Astrocyte of the cerebellum (primary cell): Measurements from ENCODE around the gene CRCP.
"Not testable (repeated sequence)": the region's sequence is repeated elsewhere in the genome, so short reads cannot be mapped to it uniquely, and the experiment has no call there.

Source experiments
- DNase-seq: peaks from one replicate; pipeline ENCODE4 v3.0.0-alpha.2; 2011; ENCODE audit warnings: low read depth
- H3K4me3 ChIP-seq: 2 replicates; pipeline ENCODE4 v1.5.1; 2011; ENCODE audit warnings: mild to moderate bottlenecking, low read depth, low read length, moderate library complexity
- in situ Hi-C: cut with HindIII; loops from 2 replicates; pipeline ENCODE4 v1.10.0; 2017; ENCODE audit warnings: low sequenced_read_pairs
- TF ChIP-seq, protein P1 (sequence below): IDR thresholded peaks from 2 replicates; pipeline ENCODE4 v1.5.1; 2012; ENCODE audit warnings: low read length, low read depth, moderate library complexity, mild to moderate bottlenecking; ENCODE audit errors: missing control alignments

CRCP gene

DNA sequence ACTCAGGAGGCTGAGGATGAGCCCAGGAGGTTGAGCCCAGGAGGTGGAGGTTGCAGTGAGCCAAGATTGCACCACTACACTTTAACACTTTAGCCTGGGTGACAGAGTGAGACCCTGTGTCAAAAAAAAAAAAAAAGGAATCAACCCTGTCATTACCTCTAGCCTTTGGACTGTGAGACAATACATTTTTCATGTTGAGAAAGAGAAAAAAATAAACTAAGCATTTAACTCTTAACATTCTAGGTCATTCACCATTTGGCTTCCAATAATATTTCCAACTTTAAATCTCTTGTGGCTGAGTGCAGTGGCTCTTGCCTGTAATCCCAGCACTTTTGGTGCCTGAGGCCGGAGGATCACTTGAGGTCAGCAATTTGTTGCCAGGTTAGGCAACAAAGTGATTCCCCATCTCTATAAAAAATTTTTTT is 48.6 kb downstream of the CRCP start:
- TF ChIP-seq, protein P1, sequence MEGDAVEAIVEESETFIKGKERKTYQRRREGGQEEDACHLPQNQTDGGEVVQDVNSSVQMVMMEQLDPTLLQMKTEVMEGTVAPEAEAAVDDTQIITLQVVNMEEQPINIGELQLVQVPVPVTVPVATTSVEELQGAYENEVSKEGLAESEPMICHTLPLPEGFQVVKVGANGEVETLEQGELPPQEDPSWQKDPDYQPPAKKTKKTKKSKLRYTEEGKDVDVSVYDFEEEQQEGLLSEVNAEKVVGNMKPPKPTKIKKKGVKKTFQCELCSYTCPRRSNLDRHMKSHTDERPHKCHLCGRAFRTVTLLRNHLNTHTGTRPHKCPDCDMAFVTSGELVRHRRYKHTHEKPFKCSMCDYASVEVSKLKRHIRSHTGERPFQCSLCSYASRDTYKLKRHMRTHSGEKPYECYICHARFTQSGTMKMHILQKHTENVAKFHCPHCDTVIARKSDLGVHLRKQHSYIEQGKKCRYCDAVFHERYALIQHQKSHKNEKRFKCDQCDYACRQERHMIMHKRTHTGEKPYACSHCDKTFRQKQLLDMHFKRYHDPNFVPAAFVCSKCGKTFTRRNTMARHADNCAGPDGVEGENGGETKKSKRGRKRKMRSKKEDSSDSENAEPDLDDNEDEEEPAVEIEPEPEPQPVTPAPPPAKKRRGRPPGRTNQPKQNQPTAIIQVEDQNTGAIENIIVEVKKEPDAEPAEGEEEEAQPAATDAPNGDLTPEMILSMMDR, result no peak
- no peak for DNase-seq
- in situ Hi-C loops, result no loop called here

DNA sequence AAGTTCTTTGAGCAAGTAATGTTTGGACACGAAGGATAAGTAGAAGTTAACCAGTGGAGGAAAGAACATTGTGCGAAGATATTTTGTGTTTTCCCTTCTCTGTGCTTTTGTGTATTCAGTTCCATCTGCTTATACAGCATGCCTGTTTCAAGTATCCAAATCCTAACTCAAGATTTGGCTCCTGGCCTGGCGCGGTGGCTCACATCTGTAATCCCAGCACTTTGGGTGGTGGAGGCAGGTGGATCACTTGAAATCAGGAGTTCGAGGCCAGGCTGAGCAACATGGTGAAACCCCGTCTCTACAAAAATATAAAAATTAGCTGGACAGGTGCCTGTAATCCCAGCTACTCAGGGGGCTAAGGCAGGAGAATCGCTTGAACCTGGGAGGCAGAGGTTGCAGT is 49.7 kb downstream of the CRCP start:
- in situ Hi-C loops, result no loop called here
- TF ChIP-seq, protein P1, result no peak
- H3K4me3 ChIP-seq, result no peak overlapping the region
- no peak for DNase-seq

More for the DNA sequence above, 48.6 kb downstream of the CRCP start:
- H3K4me3 ChIP-seq, result no peak overlapping the region

DNA sequence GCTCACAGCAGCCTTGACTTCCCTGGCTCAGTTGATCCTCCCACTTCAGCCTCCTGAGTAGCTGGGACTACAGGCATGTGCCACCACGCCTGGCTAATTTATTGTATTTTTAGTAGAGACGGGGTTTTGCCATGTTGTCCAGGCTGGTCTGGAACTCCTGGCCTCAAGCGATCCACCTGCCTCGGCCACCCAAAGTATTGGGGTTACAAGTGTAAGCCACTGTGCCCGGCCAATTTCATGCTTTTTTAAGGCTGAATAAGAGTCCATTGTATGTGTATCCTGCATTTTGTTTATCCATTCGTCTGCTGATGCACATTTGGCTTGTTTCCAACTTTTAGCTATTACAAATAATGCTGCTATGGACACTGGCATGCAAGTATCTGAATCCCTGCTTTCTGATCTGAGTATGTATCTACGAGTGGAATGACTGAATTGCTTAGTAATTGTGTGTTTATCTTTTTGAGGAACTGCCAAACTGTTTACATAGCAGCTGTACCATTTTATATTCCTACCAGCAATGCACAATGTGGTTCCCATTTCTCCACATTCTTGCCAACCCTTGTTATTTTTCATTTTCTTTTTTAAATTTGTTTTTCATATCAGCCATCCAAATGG is 53.2 kb downstream of the CRCP start:
- in situ Hi-C loops, result no loop called here
- H3K4me3 ChIP-seq, result no peak overlapping the region
- TF ChIP-seq, protein P1, result no peak
- peak; percentile 26 for DNase-seq

DNA sequence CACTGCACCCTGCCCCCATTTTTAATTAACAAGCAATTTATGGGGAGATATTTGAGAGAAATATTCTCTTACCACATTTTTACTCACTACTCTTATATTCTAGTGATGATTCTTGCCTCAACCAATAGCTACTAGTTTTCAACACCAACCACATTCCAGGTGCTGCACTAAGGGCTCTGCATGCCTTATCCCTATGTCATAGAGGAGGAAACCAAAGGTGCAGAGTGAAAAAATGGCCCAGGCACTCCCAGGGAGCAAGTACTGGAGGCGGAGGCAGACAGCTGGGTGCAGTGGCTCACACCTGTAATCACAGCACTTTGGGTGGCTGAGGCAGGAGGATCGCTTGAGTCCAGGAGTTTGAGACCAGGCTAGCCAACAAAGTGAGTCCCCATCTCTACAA is 55.0 kb downstream of the CRCP start:
- TF ChIP-seq, protein P1, result no peak
- no peak overlapping the region for H3K4me3 ChIP-seq
- no peak for DNase-seq
- in situ Hi-C loops, result no loop called here

DNA sequence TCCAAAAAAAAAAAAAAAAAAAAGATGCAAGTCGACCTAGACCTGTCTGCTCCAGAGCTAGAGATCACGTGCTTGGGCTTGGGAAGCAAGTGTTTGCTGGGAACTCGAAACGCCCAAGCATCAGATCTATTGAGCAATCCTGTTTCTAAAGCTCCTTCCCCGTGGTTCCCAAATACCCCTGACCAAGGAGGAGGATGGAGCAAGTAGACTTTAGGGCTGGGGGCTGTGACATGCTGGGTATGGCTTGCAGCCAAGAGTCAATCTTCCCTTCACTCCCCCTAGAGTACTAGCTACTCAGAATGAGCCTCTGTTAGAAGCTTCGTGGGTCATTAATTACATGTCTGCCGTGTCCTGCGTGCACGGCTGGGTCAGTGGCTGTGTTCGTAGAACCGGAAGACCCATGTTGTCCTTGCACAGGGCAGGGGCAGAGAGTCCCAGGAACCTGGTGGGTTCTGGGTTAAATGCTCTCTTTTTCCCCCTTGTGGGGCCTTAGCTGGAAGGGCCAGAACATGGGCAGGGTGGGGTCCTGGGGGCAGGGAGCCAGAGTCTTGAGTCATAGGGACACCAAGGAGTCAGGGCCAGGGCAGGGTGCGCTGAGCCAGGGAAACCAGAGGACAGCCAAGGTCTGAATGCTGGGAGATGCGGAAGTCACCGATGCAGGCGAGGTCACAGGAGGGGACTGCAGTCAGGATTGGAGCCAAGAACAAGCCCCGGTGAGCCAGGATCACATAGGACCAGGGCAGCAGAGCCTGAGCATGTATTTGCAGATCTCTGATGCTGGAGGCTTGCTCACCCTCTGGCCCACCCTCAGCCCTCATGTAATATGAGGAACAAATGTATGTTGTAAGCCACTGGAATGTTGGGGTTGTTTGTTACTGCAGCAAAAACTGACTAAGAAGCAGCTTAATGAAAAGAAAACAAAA is 55.9 kb downstream of the CRCP start:
- DNase-seq, result no peak
- in situ Hi-C loops, result no loop called here
- TF ChIP-seq, protein P1, result no peak
- no peak overlapping the region for H3K4me3 ChIP-seq

DNA sequence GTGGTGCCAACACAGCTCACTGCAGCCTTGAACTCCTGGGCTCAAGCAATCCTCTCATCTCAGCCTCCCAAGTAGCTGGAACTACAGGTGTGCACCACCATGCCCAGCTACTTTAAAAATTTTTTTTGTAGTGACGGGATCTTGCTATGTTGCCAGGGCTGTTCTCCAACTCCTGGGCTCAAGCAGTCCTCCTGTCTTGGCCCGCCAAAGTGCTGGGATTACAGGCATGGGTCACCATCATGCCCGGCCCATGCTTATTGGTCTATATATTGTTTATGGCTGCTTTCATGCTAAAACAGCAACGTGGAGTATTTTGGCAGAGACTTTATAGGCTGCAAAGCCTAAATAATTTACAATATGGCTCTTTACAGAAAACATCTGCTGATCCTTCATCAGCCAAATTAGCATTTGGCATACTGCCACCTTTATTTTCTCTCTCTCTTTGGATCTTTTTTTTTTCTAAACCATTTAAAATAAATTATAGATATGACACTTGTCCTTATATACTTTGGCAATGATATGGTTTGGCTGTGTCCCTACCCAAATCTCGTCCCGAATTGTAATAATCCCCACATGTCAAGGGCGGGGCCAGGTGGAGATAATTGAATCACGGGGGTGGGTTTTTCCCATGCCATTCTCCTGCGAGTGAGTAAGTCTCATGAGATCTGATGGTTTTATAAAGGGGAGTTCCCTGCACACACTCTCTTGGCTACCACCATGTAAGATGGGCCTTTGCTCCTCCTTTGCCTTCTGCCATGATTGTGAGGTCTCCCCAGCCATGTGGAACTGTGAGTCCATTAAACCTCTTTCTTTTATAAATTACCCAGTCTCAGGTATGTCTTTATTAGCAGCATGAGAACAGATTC is 58.1 kb downstream of the CRCP start:
- in situ Hi-C loops, H3K4me3 ChIP-seq: not testable (repeated sequence)

More for the DNA sequence above, 58.1 kb downstream of the CRCP start:
- not testable (repeated sequence) for DNase-seq
